ENCODE data around the gene CDKAL1. TPM values are rescaled to one million over a fixed set of nuclear protein-coding genes. Genes with fewer than 3 reads are reported as not detected.

The CDKAL1 gene
- total RNA-seq, 1 donor from 2014 or later: 9.1 TPM

- intact Hi-C loops (cut with micrococcal nuclease): no loop called here
- TF ChIP-seq CTCF (IDR thresholded peaks at IDR 0.05; ENCODE audit: borderline replicate concordance): no peak
- Histone ChIP-seq H3K4me1 (no peaks in the 10 kb centered on the region), H3K4me3 (no peak overlapping the region), H3K27me3 (ENCODE audit: low read depth) (no peaks in the 10 kb centered on the region), H3K9me3 (replicated peaks) (no peaks in the 10 kb centered on the region), H3K27ac (replicated peaks) (no peak overlapping the region), H3K36me3 (no peaks in the 10 kb centered on the region)
- no peak for DNase-seq
Observed at GRCh38 chr6:20732896-20733295, 198.6 kb downstream of the CDKAL1 start.

GRCh38 chr6:20737912-20738311, 203.7 kb downstream of the CDKAL1 start:
- H3K4me1 ChIP-seq: no peaks in the 10 kb centered on the region
- H3K27me3 ChIP-seq (ENCODE audit: low read depth): no peaks in the 10 kb centered on the region
- H3K27ac ChIP-seq (replicated peaks): no peak overlapping the region
- TF ChIP-seq CTCF (IDR thresholded peaks at IDR 0.05; ENCODE audit: borderline replicate concordance): no peak
- no peak overlapping the region for H3K4me3 ChIP-seq
- H3K9me3 ChIP-seq (replicated peaks): peaks cover 8% of the 10 kb centered on the region
- intact Hi-C loops (cut with micrococcal nuclease): no loop called here
- H3K36me3 ChIP-seq: peaks cover 7% of the 10 kb centered on the region
- DNase-seq: no peak

- H3K9me3 ChIP-seq (replicated peaks): peaks cover 8% of the 10 kb centered on the region
- no peaks in the 10 kb centered on the region for H3K4me1 ChIP-seq
- DNase-seq: no peak
- peaks cover 7% of the 10 kb centered on the region for H3K36me3 ChIP-seq
- no peak overlapping the region for H3K4me3 ChIP-seq
- intact Hi-C loops (cut with micrococcal nuclease): no loop called here
- no peak for TF ChIP-seq CTCF (IDR thresholded peaks at IDR 0.05; ENCODE audit: borderline replicate concordance)
- H3K27ac ChIP-seq (replicated peaks): no peak overlapping the region
- H3K27me3 ChIP-seq (ENCODE audit: low read depth): no peaks in the 10 kb centered on the region
Observed at GRCh38 chr6:20740088-20740487, 205.8 kb downstream of the CDKAL1 start.

- peaks cover 8% of the 10 kb centered on the region for H3K9me3 ChIP-seq (replicated peaks)
- H3K36me3 ChIP-seq: peaks cover 7% of the 10 kb centered on the region
- intact Hi-C loops (cut with micrococcal nuclease): no loop called here
- H3K27me3 ChIP-seq (ENCODE audit: low read depth): no peaks in the 10 kb centered on the region
- H3K4me1 ChIP-seq: no peaks in the 10 kb centered on the region
- TF ChIP-seq CTCF (IDR thresholded peaks at IDR 0.05; ENCODE audit: borderline replicate concordance): no peak
- no peak overlapping the region for H3K27ac ChIP-seq (replicated peaks)
- no peak for DNase-seq
- H3K4me3 ChIP-seq: no peak overlapping the region
Observed at GRCh38 chr6:20740727-20741126, 206.5 kb downstream of the CDKAL1 start.

- no peak for DNase-seq
- intact Hi-C loops (cut with micrococcal nuclease): no loop called here
- TF ChIP-seq CTCF (IDR thresholded peaks at IDR 0.05; ENCODE audit: borderline replicate concordance): no peak
Observed at GRCh38 chr6:20741490-20741889, 207.2 kb downstream of the CDKAL1 start.

More at GRCh38 chr6:20741490-20741889, 207.2 kb downstream of the CDKAL1 start:
- Histone ChIP-seq H3K27ac (replicated peaks) (no peak overlapping the region), H3K9me3 (replicated peaks) (peaks cover 8% of the 10 kb centered on the region), H3K36me3 (peaks cover 7% of the 10 kb centered on the region), H3K4me3 (no peak overlapping the region), H3K27me3 (ENCODE audit: low read depth) (no peaks in the 10 kb centered on the region), H3K4me1 (no peaks in the 10 kb centered on the region)
